ENCODE measurements around the gene PEBP1.

GRCh38 chr12:118107694-118108093 is 28.2 kb upstream of the PEBP1 start:
- TF ChIP-seq PHF8 (IDR thresholded peaks at IDR 0.05; ENCODE audit: borderline replicate concordance, low read depth) (no peak), POLR2A (IDR thresholded peaks at IDR 0.05; ENCODE audit: low read length) (no peak), USF2 (IDR thresholded peaks at IDR 0.05) (no peak), HMGXB4 (CRISPR knock-in tag; IDR thresholded peaks at IDR 0.05; ENCODE audit: borderline replicate concordance) (no peak), HDAC2 (IDR thresholded peaks at IDR 0.05) (no peak), RAD21 (conservative IDR thresholded peaks at IDR 0.05 in 1 of 2, IDR thresholded peaks at IDR 0.05 in 1 of 2) (no peak), PBX3 (IDR thresholded peaks at IDR 0.05) (no peak), GATA3 (IDR thresholded peaks at IDR 0.05; ENCODE audit: borderline replicate concordance) (no peak), CEBPB (IDR thresholded peaks at IDR 0.05) (no peak), RARB (CRISPR knock-in tag; IDR thresholded peaks at IDR 0.05) (no peak), EP300 (IDR thresholded peaks at IDR 0.05) (no peak), NPAS2 (CRISPR knock-in tag; IDR thresholded peaks at IDR 0.05; ENCODE audit: borderline replicate concordance) (no peak)
- TF ChIP-seq, protein P1, sequence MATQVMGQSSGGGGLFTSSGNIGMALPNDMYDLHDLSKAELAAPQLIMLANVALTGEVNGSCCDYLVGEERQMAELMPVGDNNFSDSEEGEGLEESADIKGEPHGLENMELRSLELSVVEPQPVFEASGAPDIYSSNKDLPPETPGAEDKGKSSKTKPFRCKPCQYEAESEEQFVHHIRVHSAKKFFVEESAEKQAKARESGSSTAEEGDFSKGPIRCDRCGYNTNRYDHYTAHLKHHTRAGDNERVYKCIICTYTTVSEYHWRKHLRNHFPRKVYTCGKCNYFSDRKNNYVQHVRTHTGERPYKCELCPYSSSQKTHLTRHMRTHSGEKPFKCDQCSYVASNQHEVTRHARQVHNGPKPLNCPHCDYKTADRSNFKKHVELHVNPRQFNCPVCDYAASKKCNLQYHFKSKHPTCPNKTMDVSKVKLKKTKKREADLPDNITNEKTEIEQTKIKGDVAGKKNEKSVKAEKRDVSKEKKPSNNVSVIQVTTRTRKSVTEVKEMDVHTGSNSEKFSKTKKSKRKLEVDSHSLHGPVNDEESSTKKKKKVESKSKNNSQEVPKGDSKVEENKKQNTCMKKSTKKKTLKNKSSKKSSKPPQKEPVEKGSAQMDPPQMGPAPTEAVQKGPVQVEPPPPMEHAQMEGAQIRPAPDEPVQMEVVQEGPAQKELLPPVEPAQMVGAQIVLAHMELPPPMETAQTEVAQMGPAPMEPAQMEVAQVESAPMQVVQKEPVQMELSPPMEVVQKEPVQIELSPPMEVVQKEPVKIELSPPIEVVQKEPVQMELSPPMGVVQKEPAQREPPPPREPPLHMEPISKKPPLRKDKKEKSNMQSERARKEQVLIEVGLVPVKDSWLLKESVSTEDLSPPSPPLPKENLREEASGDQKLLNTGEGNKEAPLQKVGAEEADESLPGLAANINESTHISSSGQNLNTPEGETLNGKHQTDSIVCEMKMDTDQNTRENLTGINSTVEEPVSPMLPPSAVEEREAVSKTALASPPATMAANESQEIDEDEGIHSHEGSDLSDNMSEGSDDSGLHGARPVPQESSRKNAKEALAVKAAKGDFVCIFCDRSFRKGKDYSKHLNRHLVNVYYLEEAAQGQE (IDR thresholded peaks at IDR 0.05): no peak
- TF ChIP-seq, protein P2, sequence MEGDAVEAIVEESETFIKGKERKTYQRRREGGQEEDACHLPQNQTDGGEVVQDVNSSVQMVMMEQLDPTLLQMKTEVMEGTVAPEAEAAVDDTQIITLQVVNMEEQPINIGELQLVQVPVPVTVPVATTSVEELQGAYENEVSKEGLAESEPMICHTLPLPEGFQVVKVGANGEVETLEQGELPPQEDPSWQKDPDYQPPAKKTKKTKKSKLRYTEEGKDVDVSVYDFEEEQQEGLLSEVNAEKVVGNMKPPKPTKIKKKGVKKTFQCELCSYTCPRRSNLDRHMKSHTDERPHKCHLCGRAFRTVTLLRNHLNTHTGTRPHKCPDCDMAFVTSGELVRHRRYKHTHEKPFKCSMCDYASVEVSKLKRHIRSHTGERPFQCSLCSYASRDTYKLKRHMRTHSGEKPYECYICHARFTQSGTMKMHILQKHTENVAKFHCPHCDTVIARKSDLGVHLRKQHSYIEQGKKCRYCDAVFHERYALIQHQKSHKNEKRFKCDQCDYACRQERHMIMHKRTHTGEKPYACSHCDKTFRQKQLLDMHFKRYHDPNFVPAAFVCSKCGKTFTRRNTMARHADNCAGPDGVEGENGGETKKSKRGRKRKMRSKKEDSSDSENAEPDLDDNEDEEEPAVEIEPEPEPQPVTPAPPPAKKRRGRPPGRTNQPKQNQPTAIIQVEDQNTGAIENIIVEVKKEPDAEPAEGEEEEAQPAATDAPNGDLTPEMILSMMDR (IDR thresholded peaks at IDR 0.05): no peak

Data from A549 (cell line).